Measurements from ENCODE around the gene FAM53B. TPM values are rescaled to one million over a fixed set of nuclear protein-coding genes. Genes with fewer than 3 reads are reported as not detected.

The FAM53B gene
- total RNA-seq, 6 experiments from 2014 or later, result 4.4 to 10.8 (median 4.8) TPM

DNA sequence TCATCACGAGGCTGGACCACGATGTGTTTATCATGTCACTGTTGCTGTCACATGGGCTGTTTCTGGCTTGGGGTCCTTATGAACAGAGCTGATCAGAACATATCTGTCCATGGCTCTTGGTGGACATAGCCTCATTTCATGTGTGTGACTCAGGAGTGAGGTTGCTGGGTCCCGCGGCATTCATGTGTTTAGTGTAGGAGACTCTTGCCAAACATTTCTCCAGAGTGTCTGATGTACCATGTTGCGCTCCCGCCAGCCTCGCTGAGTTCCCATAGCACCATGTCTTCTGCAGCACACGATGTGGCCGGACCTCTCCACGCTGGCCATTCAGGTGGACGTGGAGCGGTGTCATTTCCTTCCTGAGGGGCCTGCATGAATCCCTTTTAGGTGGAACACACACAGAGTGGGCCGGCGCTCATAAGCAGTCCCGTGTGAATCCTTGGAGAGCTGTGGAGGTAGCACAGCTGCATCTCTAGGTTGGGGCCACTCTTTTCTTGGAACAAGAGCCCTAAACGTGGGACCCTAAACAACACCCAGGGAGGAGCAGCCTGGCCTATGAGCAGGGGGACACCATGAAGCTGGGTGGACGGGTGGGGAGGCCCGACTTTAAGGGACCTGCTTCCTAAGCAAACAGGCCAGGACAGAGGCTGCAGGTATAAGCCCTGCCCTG lies 147.9 kb downstream of the FAM53B start:
- 93% methylated on average over 10 of the region's 18 CpGs for WGBS (ENCODE audit: insufficient coverage, low coverage, low lambda C conversion rate, missing lambda C conversion rate)
- H3K27me3 ChIP-seq, result no peaks in the 10 kb centered on the region

DNA sequence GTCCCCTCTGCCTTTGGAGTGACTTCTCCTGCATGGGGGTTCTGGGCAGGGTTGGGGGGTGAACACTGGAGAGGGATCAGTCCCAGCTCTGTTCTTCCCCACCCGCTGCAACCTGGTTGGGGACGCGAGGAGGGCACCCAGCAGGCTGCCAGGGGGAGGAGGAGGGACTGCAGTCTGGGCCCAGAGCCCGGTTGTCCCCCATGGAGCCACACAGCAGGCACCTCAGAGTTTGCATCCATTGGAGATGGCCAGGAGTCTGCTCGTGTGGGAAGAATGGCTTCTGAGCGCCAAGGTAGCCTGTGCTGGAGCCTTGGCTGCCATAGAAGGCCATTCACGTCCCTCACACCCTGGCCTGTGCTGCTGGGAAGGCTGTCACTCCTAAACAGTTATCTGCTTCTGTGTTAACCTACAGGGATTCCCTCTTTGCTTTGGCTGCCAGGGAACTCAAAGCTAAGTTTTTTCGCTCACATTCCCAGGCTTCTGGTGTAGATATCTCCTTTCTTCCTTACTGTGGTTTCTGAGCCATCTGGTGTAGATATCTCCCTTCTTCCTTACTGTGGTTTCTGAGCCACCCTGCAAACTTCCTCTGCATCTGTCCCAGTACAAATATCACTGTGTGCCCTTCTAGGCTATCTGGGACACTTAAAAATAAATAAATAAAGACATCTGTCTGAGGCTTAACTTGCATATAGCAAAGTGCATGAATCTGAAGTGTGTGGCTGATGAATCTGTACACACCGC lies 148.9 kb downstream of the FAM53B start:
- Histone ChIP-seq H3K4me1 (peaks cover 0 to 5% (median 0%) of the 10 kb centered on the region in 4 donors), H3K9me3 (no peaks in the 10 kb centered on the region), H3K27ac (no peak overlapping the region), H3K36me3 (no peaks in the 10 kb centered on the region), H3K4me3 (no peak overlapping the region), H3K27me3 (no peaks in the 10 kb centered on the region)
- ATAC-seq (no peak), DNase-seq (peak in 1 of 3 donors; percentile 8)
- intact Hi-C loops (cut with DNase I), result no loop called here
- 100% methylated on average over 2 of the region's 9 CpGs for WGBS (ENCODE audit: insufficient coverage, low coverage, low lambda C conversion rate, missing lambda C conversion rate)
- TF ChIP-seq POLR2A (IDR thresholded peaks at IDR 0.05), result no peak
- TF ChIP-seq, protein P1, sequence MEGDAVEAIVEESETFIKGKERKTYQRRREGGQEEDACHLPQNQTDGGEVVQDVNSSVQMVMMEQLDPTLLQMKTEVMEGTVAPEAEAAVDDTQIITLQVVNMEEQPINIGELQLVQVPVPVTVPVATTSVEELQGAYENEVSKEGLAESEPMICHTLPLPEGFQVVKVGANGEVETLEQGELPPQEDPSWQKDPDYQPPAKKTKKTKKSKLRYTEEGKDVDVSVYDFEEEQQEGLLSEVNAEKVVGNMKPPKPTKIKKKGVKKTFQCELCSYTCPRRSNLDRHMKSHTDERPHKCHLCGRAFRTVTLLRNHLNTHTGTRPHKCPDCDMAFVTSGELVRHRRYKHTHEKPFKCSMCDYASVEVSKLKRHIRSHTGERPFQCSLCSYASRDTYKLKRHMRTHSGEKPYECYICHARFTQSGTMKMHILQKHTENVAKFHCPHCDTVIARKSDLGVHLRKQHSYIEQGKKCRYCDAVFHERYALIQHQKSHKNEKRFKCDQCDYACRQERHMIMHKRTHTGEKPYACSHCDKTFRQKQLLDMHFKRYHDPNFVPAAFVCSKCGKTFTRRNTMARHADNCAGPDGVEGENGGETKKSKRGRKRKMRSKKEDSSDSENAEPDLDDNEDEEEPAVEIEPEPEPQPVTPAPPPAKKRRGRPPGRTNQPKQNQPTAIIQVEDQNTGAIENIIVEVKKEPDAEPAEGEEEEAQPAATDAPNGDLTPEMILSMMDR (IDR thresholded peaks at IDR 0.05), result no peak

More for the DNA sequence above, 147.9 kb downstream of the FAM53B start:
- H3K4me1 ChIP-seq, result peaks cover 0 to 5% (median 0%) of the 10 kb centered on the region in 4 donors
- intact Hi-C loops (cut with DNase I), result no loop called here
- H3K27ac ChIP-seq, result no peak overlapping the region
- no peaks in the 10 kb centered on the region for H3K9me3 ChIP-seq
- no peaks in the 10 kb centered on the region for H3K36me3 ChIP-seq
- no peak overlapping the region for H3K4me3 ChIP-seq
- DNase-seq (peak in 2 of 3 donors; percentile 7 to 34), ATAC-seq (peak in 1 of 4 donors; percentile 3)
- TF ChIP-seq POLR2A (IDR thresholded peaks at IDR 0.05), result no peak
- TF ChIP-seq, protein P1 (IDR thresholded peaks at IDR 0.05), result no peak

GRCh38 chr10:124594240-124594639 lies 149.9 kb downstream of the FAM53B start:
- no peak for DNase-seq
- Histone ChIP-seq H3K4me1 (peaks cover 0 to 5% (median 0%) of the 10 kb centered on the region in 4 donors), H3K36me3 (no peaks in the 10 kb centered on the region), H3K9me3 (no peaks in the 10 kb centered on the region), H3K27me3 (no peaks in the 10 kb centered on the region), H3K27ac (no peak overlapping the region), H3K4me3 (no peak overlapping the region)
- 87% methylated on average over 6 of the region's 6 CpGs for WGBS (ENCODE audit: insufficient coverage, low coverage, low lambda C conversion rate, missing lambda C conversion rate)
- no peak for ATAC-seq
- no peak for TF ChIP-seq POLR2A (IDR thresholded peaks at IDR 0.05)
- TF ChIP-seq, protein P1 (IDR thresholded peaks at IDR 0.05), result no peak
- intact Hi-C loops (cut with DNase I), result no loop called here

DNA sequence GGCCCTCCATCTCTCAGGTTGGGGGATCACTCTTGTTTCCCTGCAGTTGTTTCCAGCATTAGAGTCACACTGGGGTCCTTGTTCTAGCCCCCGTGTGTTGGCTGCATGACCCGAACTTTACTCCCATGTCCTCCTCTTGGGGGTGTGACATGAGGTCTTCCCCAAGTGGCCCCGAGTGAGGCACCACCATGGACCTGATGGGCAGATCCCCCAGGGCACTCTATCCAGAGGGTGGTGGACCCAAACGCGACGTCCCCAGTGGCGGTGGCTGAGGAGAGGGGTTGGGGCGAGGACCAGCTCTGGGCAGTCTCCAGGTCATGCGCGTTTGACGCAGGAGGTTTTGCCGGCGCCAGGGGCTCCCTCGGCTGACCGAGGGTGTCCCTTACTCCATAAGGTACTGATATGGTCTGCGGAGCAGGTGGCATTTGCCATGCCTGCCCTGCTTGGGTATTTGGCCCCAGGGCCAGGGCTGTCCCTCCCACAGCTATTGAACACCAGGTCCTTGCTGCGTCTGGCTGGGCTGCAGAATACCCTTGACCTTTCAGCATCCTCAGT lies 150.7 kb downstream of the FAM53B start:
- DNase-seq, result peak in 2 of 3 donors; percentile 19 to 42
- Histone ChIP-seq H3K9me3 (no peaks in the 10 kb centered on the region), H3K4me3 (no peak overlapping the region), H3K4me1 (peaks cover 0 to 5% (median 0%) of the 10 kb centered on the region in 4 donors), H3K27me3 (no peaks in the 10 kb centered on the region), H3K27ac (no peak overlapping the region), H3K36me3 (no peaks in the 10 kb centered on the region)
- 100% methylated on average over 1 of the region's 17 CpGs for WGBS (ENCODE audit: insufficient coverage, low coverage, low lambda C conversion rate, missing lambda C conversion rate)
- ATAC-seq, result no peak
- TF ChIP-seq, protein P1 (IDR thresholded peaks at IDR 0.05), result no peak
- no peak for TF ChIP-seq POLR2A (IDR thresholded peaks at IDR 0.05)
- intact Hi-C loops (cut with DNase I), result no loop called here
